Heart left ventricle (tissue), 16 donors: ENCODE measurements around the gene ASCC1. TPM values are rescaled to one million over a fixed set of nuclear protein-coding genes. Genes with fewer than 3 reads are reported as not detected.

Experiments
- ATAC-seq, 4 donors: fragments of 200-7000 bp; cut with Tn5 transposase; one replicate each; pipeline ENCODE4 v1.9.1; 2020 to 2022; ENCODE audit warnings: moderate library complexity in 4 of 4, mild to moderate bottlenecking in 3 of 4, moderate number of reproducible peaks in 1 of 4
- DNase-seq, 5 donors: peaks; one replicate each; pipeline ENCODE4 v3.0.0-alpha.2; 2020
- H3K27ac ChIP-seq, 12 donors: fragments of 200-600 bp; sonication (generic) in 4 of 12; one replicate each; pipeline versions ENCODE4 v1.5.0 to v1.8.0; 2016 to 2022; ENCODE audit warnings: mild to moderate bottlenecking in 2 of 12
- H3K27me3 ChIP-seq, 9 donors: fragments of 200-600 bp; sonication (generic) in 2 of 9; one replicate each; pipeline versions ENCODE4 v1.5.1 to v1.8.0; 2016 to 2022; ENCODE audit warnings: mild to moderate bottlenecking in 3 of 9
- H3K36me3 ChIP-seq, 9 donors: fragments of 200-600 bp; sonication (generic) in 2 of 9; one replicate each; pipeline versions ENCODE4 v1.5.0 to v1.8.0; 2018 to 2022; ENCODE audit warnings: mild to moderate bottlenecking in 2 of 9
- H3K4me1 ChIP-seq, 12 donors: fragments of 200-600 bp; sonication (generic) in 4 of 12; one replicate each; pipeline versions ENCODE4 v1.5.0 to v1.8.0; 2016 to 2022; ENCODE audit warnings: mild to moderate bottlenecking in 3 of 12
- H3K4me3 ChIP-seq, 12 donors: fragments of 200-600 bp; sonication (generic) in 4 of 12; one replicate each; pipeline versions ENCODE4 v1.5.0 to v1.8.0; 2017 to 2022; ENCODE audit warnings: mild to moderate bottlenecking in 9 of 12, moderate library complexity in 4 of 12
- H3K9me3 ChIP-seq, 12 donors: fragments of 200-600 bp; sonication (generic) in 4 of 12; one replicate each; pipeline versions ENCODE4 v1.5.0 to v1.8.0; 2016 to 2022; ENCODE audit warnings: mild to moderate bottlenecking in 1 of 12
- CTCF ChIP-seq, 12 donors: fragments of 200-600 bp; sonication (generic) in 4 of 12; IDR thresholded peaks; one replicate each; pipeline versions ENCODE4 v1.5.0 to v1.8.0; 2018 to 2022; ENCODE audit warnings: antibody characterized with exemption in 12 of 12, mild to moderate bottlenecking in 5 of 12
- POLR2A ChIP-seq, 2 donors: fragments of 450-650 bp; IDR thresholded peaks; one replicate each; pipeline ENCODE4 v1.6.1; 2017; ENCODE audit warnings: antibody characterized with exemption in 2 of 2, mild to moderate bottlenecking in 2 of 2, moderate library complexity in 2 of 2
- WGBS, 4 donors: extraction: QIAGEN DNeasy Blood & Tissue Kit in 2 of 4; methylation state at CpG; one replicate each; pipeline versions ENCODE4 v1.1.5 to v1.1.7; 2013 to 2018; 5-methylcytosine and 5-hydroxymethylcytosine counted together
- intact Hi-C, 10 donors: fragments of 100-400 bp; cut with DNase I; formaldehyde crosslinking; loops; one replicate each; pipeline versions ENCODE4 v1.11.1 to v1.14.2; 2022
- polyA plus RNA-seq, 2 donors: library from polyadenylated mRNA; stranded (reverse); fragments of 200-250 nt; gene quantifications; one replicate each; pipeline ENCODE4 v1.2.3, GENCODE V29; 2013
- total RNA-seq, 9 donors: library from RNA; depleted of rRNA in 2 of 9; stranded (reverse); fragments of >200 nt in 2 of 9; fragmentation: NEBNext Ultra II Directional in 3 of 9; extraction: Animal tissue kit (Norgen Biotek cat#: 25700) in 3 of 9; gene quantifications; one replicate each; pipeline versions ENCODE4 v1.1.0 to v1.2.4, GENCODE V29; 2016 to 2023
- donor health status: ischemic (EF 13 %, LVEDD 7.1; RV severe dilation, severe dysfunction).
- donor health status: healthy with polysubstance abuse.
- donor health status: DM: no; HTN: yes; CAD: no.
- donor health status: DM: no; HTN: no; CAD: no.
- donor health status: ischemic (EF 25% LVEDD 6.9; RV normal size, moderate dysfunction).
- donor health status: ischemic (EF 25% LVEDD 5.7; RV mildly dilated, moderate dysfunction).
- donor health status: healthy.
- donor health status: DM: yes; HTN: yes; CAD: no.
- donor health status: ischemic (EF 35%, LVEDD 5.7; RV mildly dilated, moderate dysfunction).
- donor health status: nonischemic (EF 11% LVEDD 7.7; RV severe dilation, severe dysfunction).
- donor health status: DM: yes; HTN: yes; CAD: no.
- donor health status: PGD.
- donor health status: ischemic (EF 29% LVEDD 5.4; RV normal size, mild dysfunction).
- donor health status: nonischemic (EF 23%, LVEDD 6.1; RV moderate dilation, normal function).

The ASCC1 gene
- total and polyA plus RNA-seq, 11 donors, result 12.0 to 49.6 (median 35.3) TPM

GRCh38 chr10:72257051-72257892 is 41.2 kb upstream of the ASCC1 start:
- Histone ChIP-seq H3K36me3 (no peaks in the 10 kb centered on the region), H3K27me3 (no peaks in the 10 kb centered on the region), H3K4me3 (no peak overlapping the region), H3K9me3 (no peaks in the 10 kb centered on the region), H3K4me1 (peaks cover 40 to 95% (median 79%) of the 10 kb centered on the region in 12 donors), H3K27ac (peak overlapping the region; percentile 28 to 97 (median 94))
- intact Hi-C loops, result loop anchor here in 1 of 10 donors (5.0 kb wide), 1 partner anchor 70 kb away; no protein-coding TSS in a partner anchor
- peak in 1 of 4 donors; percentile 1 for ATAC-seq
- TF ChIP-seq POLR2A (IDR thresholded peaks at IDR 0.05) (peak in 1 of 2 donors; percentile 7), CTCF (IDR thresholded peaks at IDR 0.05) (no peak)
- WGBS, 4 donors, result 68 to 77% (median 73%) methylated on average over 8 of the region's 8 CpGs
- DNase-seq, result peak in 1 of 5 donors; percentile 38

GRCh38 chr10:72255977-72256729 is 40.1 kb upstream of the ASCC1 start:
- no peak for TF ChIP-seq POLR2A (IDR thresholded peaks at IDR 0.05)
- no peak for TF ChIP-seq CTCF (IDR thresholded peaks at IDR 0.05)
- no peak for ATAC-seq
- intact Hi-C loops, result loop anchor here in 3 of 10 donors (2.0 to 5.0 kb wide), 2 partner anchors 17 to 71 kb away; partner anchors contain the start of gene DDIT4 (in 2 of the 3)
- Histone ChIP-seq H3K4me3 (no peak overlapping the region), H3K4me1 (peaks cover 40 to 93% (median 78%) of the 10 kb centered on the region in 12 donors), H3K27me3 (no peaks in the 10 kb centered on the region), H3K27ac (peak overlapping the region; percentile 74 to 97 (median 94)), H3K36me3 (no peaks in the 10 kb centered on the region), H3K9me3 (no peaks in the 10 kb centered on the region)
- 93 to 96% (median 94%) methylated on average over 6 of the region's 6 CpGs for whole genome bisulfite sequencing, 4 donors
- DNase-seq, result no peak

GRCh38 chr10:72254813-72255568 is 38.9 kb upstream of the ASCC1 start:
- peak; percentile 87 to 96 (median 93) for DNase-seq
- peak; percentile 92 to 95 (median 92) for ATAC-seq
- no peaks in the 10 kb centered on the region for H3K27me3 ChIP-seq
- TF ChIP-seq POLR2A (IDR thresholded peaks at IDR 0.05), result peak in 1 of 2 donors; percentile 67
- peak in 3 of 12 donors; percentile 8 to 23 (median 13) for TF ChIP-seq CTCF (IDR thresholded peaks at IDR 0.05)
- no peaks in the 10 kb centered on the region for H3K36me3 ChIP-seq
- peak overlapping the region in 7 of 12 donors; percentile 4 to 31 (median 23) for H3K4me3 ChIP-seq
- H3K27ac ChIP-seq, result peak overlapping the region; percentile 74 to 97 (median 94)
- H3K4me1 ChIP-seq, result peaks cover 34 to 96% (median 78%) of the 10 kb centered on the region in 12 donors
- no peaks in the 10 kb centered on the region for H3K9me3 ChIP-seq
- WGBS, 4 donors, result 5 to 12% (median 8%) methylated on average over 13 to 15 of the region's 15 CpGs
- intact Hi-C loops, result loop anchor here in 3 of 10 donors (2.0 to 5.0 kb wide), 2 partner anchors 18 to 72 kb away; partner anchors contain the start of gene DDIT4 (in 2 of the 3)
